Epithelial cell of esophagus (primary cell): ENCODE measurements around the gene TPRG1.
"Not testable (repeated sequence)": the region's sequence is repeated elsewhere in the genome, so short reads cannot be mapped to it uniquely, and the experiment has no call there.

Experiments
- DNase-seq: peaks from one replicate; pipeline ENCODE4 v3.0.0; 2010; ENCODE audit warnings: low read depth
- H3K4me3 ChIP-seq: 2 replicates; pipeline ENCODE4 v1.5.1; 2011; ENCODE audit warnings: mild to moderate bottlenecking, low read length, control low read depth
- TF ChIP-seq, protein P1 (sequence below): IDR thresholded peaks from 2 replicates; pipeline ENCODE4 v1.5.1; 2011; ENCODE audit warnings: low read depth, mild to moderate bottlenecking, low read length, control low read depth, inconsistent platforms; ENCODE audit not compliant: insufficient read depth; ENCODE audit errors: missing control alignments

TPRG1 gene

DNA sequence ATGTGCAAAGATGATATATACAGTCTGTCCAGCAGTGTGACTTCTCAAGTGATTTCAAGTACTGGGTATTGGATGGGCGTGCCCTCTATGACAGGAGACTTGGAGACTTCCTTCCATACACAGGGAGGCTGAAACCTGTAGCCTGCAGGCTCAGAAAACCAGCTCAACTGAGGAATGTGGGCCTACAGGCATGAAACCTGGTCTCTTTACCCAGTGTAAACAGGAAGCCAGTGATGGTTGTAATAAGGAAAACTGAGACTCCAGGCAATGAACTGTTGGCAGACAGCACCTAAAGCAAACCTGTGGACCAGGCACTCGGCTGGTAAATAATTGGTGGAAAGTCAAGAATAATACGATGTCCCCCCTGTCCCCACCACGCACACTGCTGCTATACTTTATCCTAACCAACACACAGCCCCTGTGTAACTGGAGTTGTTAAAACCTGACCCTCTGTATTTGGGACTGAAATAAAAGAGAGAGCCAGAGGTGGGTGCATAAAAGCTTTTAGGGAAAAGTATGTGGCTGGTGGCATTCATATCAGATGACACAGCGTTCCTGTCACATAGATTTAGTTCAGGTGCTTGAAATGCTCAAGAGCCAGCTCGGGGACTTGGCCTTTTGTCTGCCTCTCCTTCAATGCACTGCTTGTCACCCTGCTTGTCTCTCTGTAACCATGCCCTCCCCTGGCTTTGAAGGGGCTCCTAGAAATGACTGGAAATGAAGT lies 144.7 kb downstream of the TPRG1 start:
- H3K4me3 ChIP-seq, result no peak overlapping the region
- DNase-seq, result peak; percentile 83
- TF ChIP-seq, protein P1, sequence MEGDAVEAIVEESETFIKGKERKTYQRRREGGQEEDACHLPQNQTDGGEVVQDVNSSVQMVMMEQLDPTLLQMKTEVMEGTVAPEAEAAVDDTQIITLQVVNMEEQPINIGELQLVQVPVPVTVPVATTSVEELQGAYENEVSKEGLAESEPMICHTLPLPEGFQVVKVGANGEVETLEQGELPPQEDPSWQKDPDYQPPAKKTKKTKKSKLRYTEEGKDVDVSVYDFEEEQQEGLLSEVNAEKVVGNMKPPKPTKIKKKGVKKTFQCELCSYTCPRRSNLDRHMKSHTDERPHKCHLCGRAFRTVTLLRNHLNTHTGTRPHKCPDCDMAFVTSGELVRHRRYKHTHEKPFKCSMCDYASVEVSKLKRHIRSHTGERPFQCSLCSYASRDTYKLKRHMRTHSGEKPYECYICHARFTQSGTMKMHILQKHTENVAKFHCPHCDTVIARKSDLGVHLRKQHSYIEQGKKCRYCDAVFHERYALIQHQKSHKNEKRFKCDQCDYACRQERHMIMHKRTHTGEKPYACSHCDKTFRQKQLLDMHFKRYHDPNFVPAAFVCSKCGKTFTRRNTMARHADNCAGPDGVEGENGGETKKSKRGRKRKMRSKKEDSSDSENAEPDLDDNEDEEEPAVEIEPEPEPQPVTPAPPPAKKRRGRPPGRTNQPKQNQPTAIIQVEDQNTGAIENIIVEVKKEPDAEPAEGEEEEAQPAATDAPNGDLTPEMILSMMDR, result no peak

DNA sequence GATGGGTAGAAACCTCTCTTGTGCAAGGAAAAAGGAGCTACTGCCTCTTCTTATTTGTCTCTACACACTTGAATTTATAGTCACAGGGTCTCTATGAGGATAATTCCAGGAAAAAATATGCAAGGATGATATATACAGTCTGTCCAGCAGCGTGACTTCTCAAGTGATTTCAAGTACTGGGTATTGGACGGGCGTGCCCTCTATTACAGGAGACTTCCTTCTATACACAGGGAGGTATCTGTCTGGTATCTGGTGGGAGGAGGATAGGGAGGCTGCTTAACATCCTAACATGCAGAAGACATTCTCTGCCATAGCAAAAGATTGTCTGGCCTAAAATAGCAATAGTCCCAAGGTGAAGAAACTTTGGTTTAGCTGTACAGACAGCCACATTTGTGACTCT lies 146.1 kb downstream of the TPRG1 start:
- DNase-seq, result no peak
- no peak overlapping the region for H3K4me3 ChIP-seq
- TF ChIP-seq, protein P1, result no peak

DNA sequence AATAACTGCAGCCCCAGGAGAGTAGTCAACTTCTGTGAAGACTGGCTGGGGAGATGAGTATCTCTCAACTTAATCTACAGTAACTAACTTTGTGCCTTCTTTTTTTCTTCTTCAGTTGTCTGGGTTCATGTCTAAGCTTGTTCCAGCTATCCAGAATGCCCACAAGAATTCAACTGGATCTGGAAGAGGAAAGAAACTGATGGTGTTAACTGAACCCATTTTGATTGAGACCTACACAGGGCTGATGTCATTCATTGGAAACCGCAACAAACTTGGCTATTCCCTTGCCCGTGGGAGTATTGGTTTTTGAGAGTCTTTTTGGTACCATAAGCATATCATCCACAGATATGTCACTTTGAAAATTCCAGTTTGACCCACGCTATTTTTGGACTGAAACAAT lies 148.7 kb downstream of the TPRG1 start:
- peak; percentile 83 for DNase-seq
- TF ChIP-seq, protein P1, result no peak

DNA sequence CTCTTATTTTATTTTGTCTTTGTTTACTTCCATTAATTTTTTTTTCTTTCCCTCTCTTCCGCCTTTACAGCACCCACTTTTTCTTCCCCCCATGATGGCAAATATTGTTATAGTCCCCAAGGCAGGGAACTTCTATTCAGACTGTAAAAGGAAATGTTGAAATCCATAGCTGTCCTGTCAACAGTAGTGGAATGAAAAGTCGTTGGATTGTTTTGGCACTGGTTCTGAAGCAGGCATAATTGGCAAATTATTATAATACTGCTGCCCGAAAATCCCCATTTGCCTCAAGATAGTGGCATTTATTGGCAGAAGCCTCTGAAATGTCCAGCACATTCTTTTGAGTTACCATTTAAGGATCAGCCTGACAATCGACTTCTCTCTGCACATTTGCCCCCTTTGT lies 150.6 kb downstream of the TPRG1 start:
- TF ChIP-seq, protein P1, result no peak
- DNase-seq, result no peak
- H3K4me3 ChIP-seq, result no peak overlapping the region

More for the DNA sequence above, 148.7 kb downstream of the TPRG1 start:
- H3K4me3 ChIP-seq, result no peak overlapping the region

DNA sequence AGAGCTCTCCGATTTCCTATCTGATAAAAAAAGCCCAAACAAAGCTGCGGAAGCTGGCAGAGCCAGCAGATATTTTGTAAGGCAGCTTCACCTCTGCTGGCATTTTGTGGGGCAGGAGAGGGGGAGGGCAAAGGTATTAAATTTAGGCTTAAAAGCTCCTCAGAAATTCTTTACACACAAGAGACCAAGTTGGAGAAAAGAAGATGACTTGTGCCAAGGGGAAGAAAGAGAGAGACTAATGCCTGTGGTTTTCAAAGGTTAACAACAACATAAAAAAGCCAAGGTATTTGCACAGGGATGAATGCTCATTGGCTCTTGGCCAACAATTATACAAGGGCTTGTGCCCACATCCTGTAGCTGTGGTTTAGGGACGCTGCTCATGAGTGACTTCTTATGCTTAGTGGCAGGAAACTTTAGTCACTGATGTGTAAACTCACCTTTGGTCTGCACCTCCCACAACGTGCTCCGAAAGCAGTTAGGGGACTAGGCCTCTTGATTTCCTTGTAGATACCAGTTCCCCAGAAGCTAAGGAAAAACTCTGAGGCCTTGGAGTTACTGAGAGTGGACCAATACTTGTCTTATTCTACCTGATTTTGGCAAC lies 152.9 kb downstream of the TPRG1 start:
- peak; percentile 98 for DNase-seq
- no peak overlapping the region for H3K4me3 ChIP-seq
- TF ChIP-seq, protein P1, result no peak

DNA sequence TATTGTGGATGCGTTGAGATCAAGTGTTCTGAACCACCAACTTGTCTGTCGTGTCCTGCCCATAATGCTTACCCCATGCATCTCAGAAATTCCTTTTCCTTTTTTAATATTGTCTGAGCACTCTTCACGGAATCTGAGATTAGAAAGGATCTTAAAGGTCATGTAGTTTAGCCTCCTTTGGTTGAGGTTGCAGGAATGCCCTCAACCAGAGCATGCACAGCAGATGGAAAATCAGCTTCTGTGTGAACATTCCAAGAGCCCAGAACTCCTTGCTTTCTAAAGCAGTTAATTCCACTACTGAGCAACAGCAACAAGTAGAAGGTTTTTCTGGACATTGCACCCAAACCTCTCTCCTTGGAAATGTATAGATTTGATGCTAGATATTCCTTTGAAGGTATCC lies 153.7 kb downstream of the TPRG1 start:
- H3K4me3 ChIP-seq, result no peak overlapping the region
- TF ChIP-seq, protein P1, result no peak
- DNase-seq, result no peak

DNA sequence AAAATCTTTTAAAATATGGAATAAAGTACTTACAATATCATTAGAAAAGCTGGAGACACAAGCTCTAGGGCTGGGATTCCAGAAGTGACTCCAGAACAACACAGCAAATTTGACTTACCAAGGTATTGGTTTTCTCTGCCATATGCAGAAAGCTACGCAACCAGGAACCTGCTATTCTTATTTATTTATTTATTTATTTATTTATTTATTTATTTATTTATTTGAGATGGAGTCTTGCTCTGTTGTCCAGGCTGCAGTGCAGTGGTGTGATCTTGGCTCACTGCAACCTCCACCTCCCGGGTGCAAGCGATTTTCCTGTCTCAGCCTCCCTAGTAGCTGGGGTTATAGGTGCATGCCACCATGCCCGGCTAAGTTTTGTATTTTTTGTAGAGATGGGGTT lies 157.9 kb downstream of the TPRG1 start:
- not testable (repeated sequence) for H3K4me3 ChIP-seq, DNase-seq
